ENCODE results near the gene VPS13C.

The VPS13C gene

GRCh38 chr15:61936528-61937195 is 123.6 kb downstream of the VPS13C start:
- no peak for DNase-seq

GRCh38 chr15:61935493-61935892 is 124.8 kb downstream of the VPS13C start:
- no peak for DNase-seq

DNA sequence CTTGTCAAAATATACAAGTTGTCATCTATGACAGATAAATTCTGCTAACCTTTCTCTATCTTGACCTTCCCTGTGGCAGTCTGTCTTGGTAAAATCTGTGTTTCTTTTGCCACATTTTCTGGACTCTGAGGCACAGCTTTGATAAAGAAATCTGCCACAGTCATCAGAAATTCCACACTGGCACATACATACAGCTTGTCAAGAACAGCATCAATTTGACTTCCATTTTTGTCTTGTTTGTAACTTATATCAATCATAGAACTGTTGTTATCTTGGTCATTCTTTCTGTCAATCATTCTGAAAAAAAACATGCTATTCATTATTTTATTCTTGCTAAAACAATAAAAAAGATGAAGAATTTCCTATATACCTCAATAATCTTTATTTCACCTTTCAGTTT is 130.8 kb downstream of the VPS13C start:
- no peak for DNase-seq

DNA sequence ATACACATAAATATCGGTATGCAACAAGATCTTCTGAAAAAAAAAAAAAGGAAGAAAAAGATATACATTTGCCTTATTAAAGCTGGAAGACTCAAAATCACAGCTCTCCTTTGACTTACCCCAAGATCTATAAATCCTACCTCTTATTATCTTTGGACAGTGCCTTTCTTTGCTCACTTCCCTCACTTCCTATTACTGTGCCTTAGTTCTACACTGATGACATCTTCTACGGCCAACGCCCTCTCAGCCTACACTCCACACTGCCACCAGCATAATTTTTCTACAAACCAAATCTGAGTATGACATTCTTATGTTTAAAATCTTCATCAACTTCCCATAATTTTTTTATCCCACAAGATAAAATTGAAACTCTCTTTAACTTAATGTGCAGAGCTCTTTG is 137.1 kb downstream of the VPS13C start:
- DNase-seq, result no peak

- no peak for DNase-seq
These were observed 139.2 kb downstream of the VPS13C start for GRCh38 chr15:61921093-61921492.

DNA sequence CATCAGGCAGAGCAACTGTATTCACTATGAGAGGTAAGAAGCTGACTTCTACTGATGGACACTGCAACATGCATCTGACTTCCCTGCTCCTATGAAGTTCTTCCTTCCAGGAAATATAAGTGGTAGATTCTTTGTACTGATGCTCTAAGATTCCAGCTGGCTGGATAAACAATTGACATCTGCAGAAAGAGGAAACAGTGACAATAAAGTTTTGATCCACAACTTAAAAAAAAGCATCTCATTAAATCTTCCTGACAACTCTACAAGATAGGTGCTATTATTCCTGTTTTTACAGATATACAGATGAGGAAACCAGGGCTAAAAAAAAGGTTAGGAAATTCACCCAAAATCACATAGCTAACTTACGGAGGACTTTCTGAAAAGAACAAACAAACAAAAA is 142.8 kb downstream of the VPS13C start:
- DNase-seq, result no peak

DNA sequence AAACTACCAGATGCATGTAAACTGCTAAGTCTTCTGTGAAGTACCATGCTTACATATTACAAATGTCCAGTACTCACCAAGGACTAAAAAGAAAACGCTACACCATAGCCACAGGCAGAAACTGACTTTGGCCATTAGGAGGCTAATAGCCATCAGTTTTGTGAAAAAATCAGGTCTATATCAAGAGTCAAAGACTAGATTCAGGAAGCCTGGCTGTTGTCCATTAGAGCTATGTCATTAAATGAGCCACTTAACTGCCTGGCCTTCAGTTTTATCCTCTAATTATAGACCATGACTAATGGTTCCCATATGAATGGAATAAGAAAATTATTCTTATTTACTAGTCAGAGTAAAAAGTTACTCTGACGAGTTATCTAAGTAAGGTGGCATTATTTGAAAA is 144.1 kb downstream of the VPS13C start:
- no peak for DNase-seq

DNA sequence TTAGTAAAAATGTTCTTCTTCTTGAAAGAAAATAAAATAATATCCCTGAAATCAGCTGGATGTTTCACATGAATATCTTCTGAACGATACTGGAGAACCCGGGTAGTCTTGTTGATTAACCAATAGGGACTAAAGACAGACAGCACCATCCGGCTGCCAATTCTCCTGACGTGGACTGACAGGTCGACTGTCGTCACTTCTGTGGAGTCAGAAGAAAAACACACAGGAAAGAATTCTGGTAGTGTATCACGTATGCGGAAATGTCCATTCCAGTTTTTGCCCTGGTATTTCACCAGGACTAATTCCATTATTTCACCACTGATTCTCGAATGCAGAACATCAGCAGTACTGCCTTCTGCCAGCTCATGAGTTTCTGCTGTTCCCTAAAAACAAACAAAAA is 144.6 kb downstream of the VPS13C start:
- DNase-seq, result no peak

DNA sequence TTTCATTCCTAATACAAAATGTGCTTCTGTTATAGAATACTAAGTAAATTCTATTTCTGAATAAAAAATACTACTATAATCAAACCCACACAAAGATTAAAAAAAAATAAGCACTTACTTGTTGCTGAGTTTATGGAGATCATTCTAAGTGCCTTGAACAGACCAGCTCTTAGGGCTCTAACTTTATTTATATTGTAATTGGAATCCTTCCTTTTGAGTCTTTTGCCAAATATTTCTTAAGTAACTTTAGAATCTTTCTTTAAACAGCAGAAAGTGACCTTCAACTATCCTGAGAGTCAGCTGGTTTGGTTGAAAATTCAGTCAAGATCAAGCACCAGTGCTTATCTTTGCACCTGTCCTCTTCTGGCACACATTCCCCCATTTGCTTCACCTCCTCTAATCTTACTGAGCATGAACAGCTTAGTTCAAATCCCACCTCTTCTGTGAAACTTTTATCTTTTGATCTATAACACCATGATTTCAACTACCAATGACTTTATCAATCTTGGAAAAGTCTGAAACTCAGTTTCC is 149.3 kb downstream of the VPS13C start:
- DNase-seq, result no peak

- DNase-seq, result no peak
These were observed 152.0 kb downstream of the VPS13C start for GRCh38 chr15:61908241-61908640.

GRCh38 chr15:61907753-61908086 is 152.5 kb downstream of the VPS13C start:
- no peak for DNase-seq

GRCh38 chr15:61906961-61907752 is 153.1 kb downstream of the VPS13C start:
- no peak for DNase-seq

- DNase-seq, result no peak
These were observed 167.1 kb downstream of the VPS13C start for GRCh38 chr15:61893146-61893545.

DNA sequence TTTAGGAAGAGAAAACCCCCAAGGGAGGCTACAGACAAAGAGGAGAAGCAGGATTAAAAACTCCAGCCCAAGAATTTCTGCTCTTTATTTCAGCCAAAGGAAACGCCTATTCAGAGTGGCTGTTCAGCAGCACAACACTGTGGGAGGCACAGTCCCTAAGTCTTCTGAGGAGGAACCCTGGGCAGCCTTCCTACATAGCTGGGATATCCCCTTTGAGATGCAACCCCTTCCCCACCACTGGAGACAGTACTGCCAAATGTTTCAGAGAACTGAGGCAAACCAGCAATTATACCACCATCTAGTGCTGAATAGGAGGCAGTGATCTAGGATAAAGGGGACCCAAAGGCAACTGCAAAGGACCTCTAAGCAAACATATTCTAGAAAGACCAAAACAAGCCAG is 168.1 kb downstream of the VPS13C start:
- no peak for DNase-seq

DNA sequence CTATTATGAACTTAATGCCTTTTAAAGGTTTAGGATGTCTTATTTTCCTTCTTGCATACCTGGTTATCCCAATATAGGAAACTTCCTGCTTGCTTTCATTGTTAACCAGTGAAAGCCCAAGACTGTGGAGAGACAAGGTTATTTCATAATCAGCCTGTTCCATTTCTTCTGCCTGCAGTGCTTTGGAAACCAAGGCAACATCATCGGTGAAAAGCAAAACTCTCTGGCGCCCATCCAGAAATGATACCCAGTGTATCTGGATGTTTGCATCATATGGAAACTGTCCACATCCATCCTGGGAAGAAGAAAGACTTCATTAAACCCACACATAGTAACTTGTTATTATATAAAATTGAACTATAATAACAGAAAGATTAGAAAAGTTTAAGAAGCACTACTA is 170.1 kb downstream of the VPS13C start:
- DNase-seq, result no peak

DNA sequence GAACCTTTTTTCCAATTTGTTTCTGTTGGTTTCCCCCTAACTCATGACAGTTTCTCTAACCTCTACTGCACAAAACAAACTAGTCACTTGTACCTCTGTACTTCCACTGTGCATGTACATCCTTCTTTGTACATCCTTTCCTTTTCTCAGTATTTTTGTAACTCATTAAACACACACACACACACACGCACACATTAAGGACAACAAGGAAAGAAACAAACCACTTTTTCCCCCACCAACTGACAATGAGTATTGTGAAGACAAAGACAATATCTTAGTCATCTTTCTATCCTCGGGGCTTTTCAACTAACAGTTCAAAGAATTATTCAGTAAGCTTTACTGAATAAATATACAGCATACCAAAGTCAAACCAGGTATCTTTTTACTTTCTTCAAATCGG is 170.5 kb downstream of the VPS13C start:
- DNase-seq, result no peak

- DNase-seq, result no peak
These were observed 172.0 kb downstream of the VPS13C start for GRCh38 chr15:61888074-61888780.

- no peak for DNase-seq
These were observed 180.2 kb downstream of the VPS13C start for GRCh38 chr15:61880084-61880483.

GRCh38 chr15:61879219-61879618 is 181.0 kb downstream of the VPS13C start:
- DNase-seq, result no peak

DNA sequence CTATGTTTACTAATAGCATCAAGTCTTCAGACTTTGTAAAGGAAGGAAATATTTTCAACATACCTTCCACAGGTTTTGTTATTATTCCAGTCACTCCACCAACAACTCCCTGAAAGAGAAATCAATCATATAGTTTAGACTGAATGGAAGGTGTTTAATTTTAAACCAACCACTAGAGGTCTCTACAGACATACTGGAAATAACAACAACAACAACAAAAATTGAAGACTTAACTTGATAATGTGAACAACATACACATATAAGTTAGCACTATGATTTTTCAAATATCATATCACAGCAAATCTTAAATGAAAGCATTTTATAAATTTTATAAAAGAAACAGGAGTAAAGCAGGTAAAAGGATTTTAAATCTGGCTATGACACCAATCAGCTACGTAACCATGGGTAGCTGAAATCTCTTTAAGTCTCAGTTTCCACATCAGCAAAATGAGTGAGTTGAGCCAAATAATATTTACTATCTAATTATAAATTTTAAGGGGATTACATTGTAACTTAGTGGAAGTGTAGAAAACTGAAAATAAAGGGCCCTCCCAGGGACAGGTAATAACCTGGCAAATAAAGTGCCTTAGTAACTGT is 188.2 kb downstream of the VPS13C start:
- no peak for DNase-seq

- no peak for DNase-seq
These were observed 190.6 kb downstream of the VPS13C start for GRCh38 chr15:61869656-61870055.

- no peak for DNase-seq
These were observed 198.3 kb downstream of the VPS13C start for GRCh38 chr15:61861962-61862361.

- no peak for DNase-seq
These were observed 202.9 kb downstream of the VPS13C start for GRCh38 chr15:61857169-61857829.

All from NCI-H510A (cell line).